CD4-positive, alpha-beta T cell (primary cell): ENCODE measurements around the gene TAF1C. TPM values are rescaled to one million over a fixed set of nuclear protein-coding genes. Genes with fewer than 3 reads are reported as not detected.

Experiments
- ATAC-seq: fragments of 200-7000 bp; cut with Tn5 transposase; one replicate; pipeline ENCODE4 v1.10.0; 2022; ENCODE audit warnings: mild to moderate bottlenecking; ENCODE audit not compliant: poor library complexity
- CTCF ChIA-PET: fragments of 350-600 bp; sonication (Branson Sonifier 250); formaldehyde crosslinking; loops from one replicate; lab custom pipeline; 2021; ENCODE audit warnings: antibody characterized with exemption, inconsistent platforms; lab: Charles Lee
- POLR2A ChIA-PET: fragments of 350-600 bp; sonication (Branson Sonifier 250); formaldehyde crosslinking; loops from one replicate; lab custom pipeline; 2021; ENCODE audit warnings: antibody characterized with exemption, inconsistent platforms; lab: Charles Lee
- DNase-seq, 14 experiments: peaks; one replicate each; pipeline ENCODE4 v3.0.0-alpha.2; 2013 to 2020; ENCODE audit warnings: mixed read lengths in 2 of 14
- H3K27ac ChIP-seq, 2 donors: one replicate each; pipeline versions ENCODE4 v1.5.1 to v1.7.0; 2013; ENCODE audit warnings: low read length in 2 of 2, low read depth in 1 of 2, mild to moderate bottlenecking in 1 of 2
- H3K27me3 ChIP-seq, 2 experiments: 1 replicate in 1 of 2; 2 replicates in 1 of 2; pipeline versions ENCODE4 v1.6.1 to v1.7.0; 2013; ENCODE audit warnings: low read length in 2 of 2, control low read depth in 1 of 2, mild to moderate bottlenecking in 1 of 2, moderate library complexity in 1 of 2; ENCODE audit not compliant: insufficient read depth in 2 of 2, control insufficient read depth in 1 of 2
- H3K36me3 ChIP-seq: one replicate; pipeline ENCODE4 v1.6.1; 2013; ENCODE audit warnings: low read length, control low read depth; ENCODE audit not compliant: insufficient read depth
- H3K4me1 ChIP-seq: one replicate; pipeline ENCODE4 v1.6.1; 2013; ENCODE audit warnings: low read length, control low read depth; ENCODE audit not compliant: insufficient read depth
- H3K4me3 ChIP-seq: one replicate; pipeline ENCODE4 v1.5.1; 2013; ENCODE audit warnings: mild to moderate bottlenecking, low read length, moderate library complexity
- H3K9me3 ChIP-seq, 2 experiments: 1 replicate in 1 of 2; 2 replicates in 1 of 2; pipeline versions ENCODE4 v1.6.1 to v1.7.0; 2013; ENCODE audit warnings: low read length in 2 of 2, mild to moderate bottlenecking in 2 of 2, control low read depth in 1 of 2, moderate library complexity in 1 of 2; ENCODE audit not compliant: control insufficient read depth in 1 of 2, insufficient read depth in 1 of 2
- H3K27ac Mint-ChIP-seq: one replicate; pipeline ENCODE4 v1.8.0; 2020; ENCODE audit warnings: mixed read lengths
- H3K27me3 Mint-ChIP-seq: one replicate; pipeline ENCODE4 v1.8.0; 2021; ENCODE audit warnings: mixed read lengths
- H3K36me3 Mint-ChIP-seq: one replicate; pipeline ENCODE4 v1.8.0; 2021; ENCODE audit warnings: low read depth, mixed read lengths
- H3K4me1 Mint-ChIP-seq: one replicate; pipeline ENCODE4 v1.8.0; 2021; ENCODE audit warnings: low read depth, mixed read lengths
- H3K4me3 Mint-ChIP-seq: one replicate; pipeline ENCODE4 v1.8.0; 2020; ENCODE audit warnings: mild to moderate bottlenecking, mixed read lengths
- H3K9me3 Mint-ChIP-seq: one replicate; pipeline ENCODE4 v1.8.0; 2020; ENCODE audit warnings: mixed read lengths
- CTCF ChIP-seq: fragments of 200-600 bp; IDR thresholded peaks from one replicate; pipeline ENCODE4 v1.8.0; 2022; ENCODE audit warnings: antibody characterized with exemption, mild to moderate bottlenecking
- intact Hi-C, 2 experiments: fragments of 100-400 bp; cut with DNase I in 1 of 2; cut with micrococcal nuclease in 1 of 2; formaldehyde crosslinking; loops; one replicate each; pipeline versions ENCODE4 v1.15.1 to v1.9.0; 2023 to 2025; cut with DNase I, micrococcal nuclease
- total RNA-seq, 174 experiments: library from RNA in 2 of 174; stranded (reverse) in 2 of 174; gene quantifications; one replicate each; pipeline ENCODE4 v1.2.3 and lab custom pipeline; 2021 to 2026

The TAF1C gene
- total RNA-seq, 2 experiments from 2014 or later, result 75.6 to 82.1 TPM

GRCh38 chr16:84183911-84184591 is 2.8 kb downstream of the TAF1C start:
- ChIA-PET CTCF (no interaction called here), POLR2A (no interaction called here)
- Mint-ChIP-seq H3K27ac (no peak overlapping the region), H3K4me3 (no peak overlapping the region), H3K9me3 (no peaks in the 10 kb centered on the region), H3K36me3 (peaks cover 31% of the 10 kb centered on the region), H3K4me1 (peaks cover 29% of the 10 kb centered on the region), H3K27me3 (no peaks in the 10 kb centered on the region)
- peaks cover 24% of the 10 kb centered on the region for H3K4me1 ChIP-seq
- no peak for ATAC-seq
- no peak overlapping the region for H3K27ac ChIP-seq
- no peaks in the 10 kb centered on the region for H3K9me3 ChIP-seq
- no peaks in the 10 kb centered on the region for H3K27me3 ChIP-seq
- peaks cover 53% of the 10 kb centered on the region for H3K36me3 ChIP-seq
- intact Hi-C loops, result loop anchor here in 1 of 2 experiments (10.0 kb wide), 2 partner anchors 321 to 1621 kb away; partner anchors contain the start of gene MEAK7
- no peak for TF ChIP-seq CTCF
- DNase-seq, result no peak
- H3K4me3 ChIP-seq, result no peak overlapping the region

GRCh38 chr16:84183572-84183875 is 3.3 kb downstream of the TAF1C start:
- Mint-ChIP-seq H3K27me3 (no peaks in the 10 kb centered on the region), H3K4me3 (peak overlapping the region; percentile 68), H3K36me3 (peaks cover 35% of the 10 kb centered on the region), H3K9me3 (no peaks in the 10 kb centered on the region), H3K27ac (no peak overlapping the region), H3K4me1 (peaks cover 29% of the 10 kb centered on the region)
- POLR2A ChIA-PET, result no interaction called here
- intact Hi-C loops, result loop anchor here in 1 of 2 experiments (10.0 kb wide), 2 partner anchors 321 to 1621 kb away; partner anchors contain the start of gene MEAK7
- Histone ChIP-seq H3K27me3 (no peaks in the 10 kb centered on the region), H3K27ac (no peak overlapping the region), H3K4me1 (peaks cover 24% of the 10 kb centered on the region), H3K36me3 (peaks cover 57% of the 10 kb centered on the region), H3K9me3 (no peaks in the 10 kb centered on the region), H3K4me3 (no peak overlapping the region)
- DNase-seq (no peak), ATAC-seq (no peak)
- TF ChIP-seq CTCF, result no peak
- CTCF ChIA-PET, result no interaction called here

- Histone ChIP-seq H3K36me3 (peaks cover 63% of the 10 kb centered on the region), H3K4me3 (no peak overlapping the region), H3K9me3 (no peaks in the 10 kb centered on the region), H3K27me3 (no peaks in the 10 kb centered on the region), H3K4me1 (peaks cover 24% of the 10 kb centered on the region), H3K27ac (no peak overlapping the region)
- no peak for DNase-seq
- peaks cover 41% of the 10 kb centered on the region for H3K36me3 Mint-ChIP-seq
- ChIA-PET CTCF (no interaction called here), POLR2A (no interaction called here)
- peak overlapping the region; percentile 68 for H3K4me3 Mint-ChIP-seq
- no peaks in the 10 kb centered on the region for H3K9me3 Mint-ChIP-seq
- H3K27me3 Mint-ChIP-seq, result no peaks in the 10 kb centered on the region
- H3K4me1 Mint-ChIP-seq, result peaks cover 29% of the 10 kb centered on the region
- no peak overlapping the region for H3K27ac Mint-ChIP-seq
- intact Hi-C loops, result loop anchor here in 1 of 2 experiments (10.0 kb wide), 2 partner anchors 322 to 1622 kb away; partner anchors contain the start of gene MEAK7
- no peak for ATAC-seq
- TF ChIP-seq CTCF, result no peak
These were observed 3.9 kb downstream of the TAF1C start for GRCh38 chr16:84182680-84183571.
